ENCODE results near the gene MED15.
"Not testable (repeated sequence)": the region's sequence is repeated elsewhere in the genome, so short reads cannot be mapped to it uniquely, and the experiment has no call there.

MED15 gene

GRCh38 chr22:20470525-20470924, 36.9 kb upstream of the MED15 start:
- H3K36me3 Mint-ChIP-seq (ENCODE audit: insufficient read depth); DNase-seq (ENCODE audit: low spot score in 2 of 2); H3K9me3 Mint-ChIP-seq; H3K27ac Mint-ChIP-seq (ENCODE audit: low read depth); ATAC-seq (replicated peaks; ENCODE audit: extremely low read depth, poor library complexity, severe bottlenecking); H3K4me3 Mint-ChIP-seq; H3K27me3 Mint-ChIP-seq: not testable (repeated sequence)
- H3K4me1 Mint-ChIP-seq = peaks cover 15% of the 10 kb centered on the region

DNA sequence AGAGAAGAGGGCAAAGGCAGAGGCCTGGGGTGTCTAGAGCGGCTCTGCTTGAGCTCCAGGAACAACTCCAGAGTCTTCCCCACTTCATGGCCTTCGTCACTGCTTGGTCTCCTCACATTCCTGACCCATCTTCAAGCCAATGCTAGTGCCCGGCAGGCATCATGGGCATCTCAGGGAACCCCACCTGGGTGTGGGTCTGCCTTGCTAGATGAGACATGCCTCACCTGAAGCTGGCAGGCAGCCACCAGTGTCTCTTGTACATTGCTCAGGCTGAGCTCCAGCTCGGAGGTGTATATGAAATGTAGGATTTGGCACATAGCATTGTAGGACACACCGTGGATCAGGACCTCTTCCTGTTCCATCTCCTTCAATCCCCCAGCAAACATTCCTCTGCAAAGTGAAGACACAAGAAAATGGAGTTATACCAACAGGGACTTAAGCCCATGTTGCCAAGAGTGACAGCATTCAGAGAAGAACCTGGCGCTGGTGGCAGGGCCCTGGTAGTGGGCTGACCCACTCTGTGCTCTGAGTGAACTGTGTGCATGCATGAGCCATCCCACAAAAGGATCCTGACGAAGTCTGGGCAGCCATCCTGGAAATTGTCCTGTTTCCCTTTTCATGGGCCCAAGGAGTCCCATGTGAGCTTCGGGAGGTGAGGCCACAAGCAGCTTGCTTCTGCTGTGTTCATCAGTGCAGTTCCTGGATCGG, 36.1 kb upstream of the MED15 start:
- no peak for DNase-seq (ENCODE audit: low spot score in 2 of 2)
- no peak overlapping the region for H3K27ac Mint-ChIP-seq (ENCODE audit: low read depth)
- ATAC-seq (replicated peaks; ENCODE audit: extremely low read depth, poor library complexity, severe bottlenecking) = no peak
- no peaks in the 10 kb centered on the region for H3K27me3 Mint-ChIP-seq
- peaks cover 7% of the 10 kb centered on the region for H3K36me3 Mint-ChIP-seq (ENCODE audit: insufficient read depth)
- H3K9me3 Mint-ChIP-seq = no peaks in the 10 kb centered on the region
- H3K4me1 Mint-ChIP-seq = peaks cover 11% of the 10 kb centered on the region
- no peak overlapping the region for H3K4me3 Mint-ChIP-seq

- Mint-ChIP-seq H3K4me1 (peaks cover 11% of the 10 kb centered on the region), H3K36me3 (ENCODE audit: insufficient read depth) (peaks cover 7% of the 10 kb centered on the region), H3K4me3 (no peak overlapping the region), H3K27ac (ENCODE audit: low read depth) (peak overlapping the region; percentile 29), H3K9me3 (no peaks in the 10 kb centered on the region), H3K27me3 (no peaks in the 10 kb centered on the region)
- ATAC-seq (replicated peaks; ENCODE audit: extremely low read depth, poor library complexity, severe bottlenecking) (no peak), DNase-seq (ENCODE audit: low spot score in 2 of 2) (no peak)
These were observed 34.6 kb upstream of the MED15 start for GRCh38 chr22:20472629-20473442.

- Mint-ChIP-seq H3K4me1 (peaks cover 6% of the 10 kb centered on the region), H3K27ac (ENCODE audit: low read depth) (no peak overlapping the region), H3K4me3 (no peak overlapping the region), H3K9me3 (no peaks in the 10 kb centered on the region), H3K36me3 (ENCODE audit: insufficient read depth) (peaks cover 3% of the 10 kb centered on the region), H3K27me3 (no peaks in the 10 kb centered on the region)
- ATAC-seq (replicated peaks; ENCODE audit: extremely low read depth, poor library complexity, severe bottlenecking) (no peak), DNase-seq (ENCODE audit: low spot score in 2 of 2) (no peak)
These were observed 32.3 kb upstream of the MED15 start for GRCh38 chr22:20475115-20475436.

DNA sequence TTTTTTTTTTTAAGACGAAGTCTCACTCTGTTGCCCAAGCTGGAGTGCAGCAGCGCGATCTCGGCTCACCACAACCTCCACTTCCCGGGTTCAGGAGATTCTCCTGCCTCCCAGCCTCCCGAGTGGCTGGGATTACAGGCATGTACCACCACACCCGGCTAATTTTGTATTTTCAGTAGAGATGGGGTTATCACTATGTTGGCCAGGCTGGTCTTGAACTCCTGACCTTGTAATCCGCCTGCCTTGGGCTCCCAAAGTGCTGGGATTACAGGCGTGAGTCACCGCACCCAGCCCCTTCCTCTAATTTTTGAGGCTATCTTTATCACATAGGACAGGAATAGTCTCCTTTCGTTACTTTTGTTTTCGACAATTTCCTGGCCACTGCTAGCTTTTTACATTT, 31.8 kb upstream of the MED15 start:
- not testable (repeated sequence) for H3K27ac Mint-ChIP-seq (ENCODE audit: low read depth); H3K4me3 Mint-ChIP-seq; H3K36me3 Mint-ChIP-seq (ENCODE audit: insufficient read depth); H3K4me1 Mint-ChIP-seq; H3K9me3 Mint-ChIP-seq; H3K27me3 Mint-ChIP-seq; DNase-seq (ENCODE audit: low spot score in 2 of 2); ATAC-seq (replicated peaks; ENCODE audit: extremely low read depth, poor library complexity, severe bottlenecking)

DNA sequence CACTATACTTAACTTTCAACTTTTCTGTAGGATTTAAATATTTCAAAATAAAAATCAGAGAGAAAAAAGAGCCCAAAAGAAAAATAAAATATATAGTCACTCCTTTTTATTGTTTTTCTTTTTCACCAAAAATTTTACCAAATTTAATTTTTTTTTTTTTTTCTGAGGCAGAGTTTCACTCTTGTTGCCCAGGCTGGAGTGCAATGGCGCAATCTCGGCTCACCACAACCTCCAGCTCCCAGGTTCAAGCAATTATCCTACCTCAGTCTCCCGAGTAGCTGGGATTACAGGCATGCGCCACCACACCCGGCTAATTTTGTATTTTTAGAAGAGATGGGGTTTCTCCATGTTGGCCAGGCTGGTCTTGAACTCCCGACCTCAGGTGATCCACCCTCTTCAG, 29.4 kb upstream of the MED15 start:
- H3K27ac Mint-ChIP-seq (ENCODE audit: low read depth); H3K36me3 Mint-ChIP-seq (ENCODE audit: insufficient read depth); ATAC-seq (replicated peaks; ENCODE audit: extremely low read depth, poor library complexity, severe bottlenecking); H3K4me3 Mint-ChIP-seq; DNase-seq (ENCODE audit: low spot score in 2 of 2); H3K27me3 Mint-ChIP-seq; H3K9me3 Mint-ChIP-seq: not testable (repeated sequence)
- peaks cover 11% of the 10 kb centered on the region for H3K4me1 Mint-ChIP-seq

DNA sequence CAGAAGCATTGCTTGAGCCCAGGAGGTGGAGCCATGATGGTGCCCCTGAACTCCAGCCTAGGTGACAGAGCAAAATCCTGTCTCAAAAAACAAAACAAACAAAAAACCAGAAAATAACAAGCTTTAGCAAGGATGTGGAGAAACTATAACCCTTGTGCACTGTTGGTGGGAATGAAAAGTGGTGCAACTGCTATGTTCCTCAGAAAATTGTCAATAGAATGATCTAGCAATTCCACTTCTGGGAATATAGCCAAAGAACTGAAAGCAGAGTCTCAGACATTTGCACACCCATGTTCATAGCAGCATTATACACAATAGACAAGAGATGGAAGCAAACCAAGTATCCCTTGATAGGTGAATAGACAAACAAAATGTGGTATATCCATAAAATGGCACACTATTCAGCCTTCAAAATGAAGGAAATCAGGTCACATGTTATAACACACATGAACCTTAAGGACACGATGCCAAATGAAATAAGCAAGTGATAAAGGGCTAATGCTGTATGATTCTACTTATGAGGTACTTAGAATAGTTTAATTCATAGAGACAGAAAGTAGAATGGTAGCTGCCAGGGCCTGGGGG, 27.7 kb upstream of the MED15 start:
- ATAC-seq (replicated peaks; ENCODE audit: extremely low read depth, poor library complexity, severe bottlenecking) = no peak
- Mint-ChIP-seq H3K4me1 (peaks cover 14% of the 10 kb centered on the region), H3K27me3 (no peaks in the 10 kb centered on the region), H3K36me3 (ENCODE audit: insufficient read depth) (peaks cover 10% of the 10 kb centered on the region), H3K9me3 (no peaks in the 10 kb centered on the region), H3K27ac (ENCODE audit: low read depth) (no peak overlapping the region), H3K4me3 (no peak overlapping the region)
- no peak for DNase-seq (ENCODE audit: low spot score in 2 of 2)

DNA sequence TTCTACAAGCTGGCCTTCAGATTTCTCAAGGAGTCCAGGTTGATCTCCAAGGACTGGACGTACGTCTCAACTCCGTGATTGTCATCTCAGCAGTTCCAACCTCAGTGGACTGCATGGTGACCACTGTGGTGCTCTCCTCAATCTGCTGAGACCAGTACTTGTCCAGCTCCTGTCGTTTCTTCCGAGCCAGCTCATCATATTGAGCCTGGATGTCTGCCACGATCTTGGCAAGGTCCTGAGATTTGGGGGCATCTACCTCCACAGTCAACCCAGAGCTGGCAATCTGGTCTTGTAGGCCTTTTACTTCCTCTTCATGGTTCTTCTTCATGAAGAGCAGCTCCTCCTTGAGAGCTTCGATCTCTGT, 24.3 kb upstream of the MED15 start:
- not testable (repeated sequence) for H3K9me3 Mint-ChIP-seq; ATAC-seq (replicated peaks; ENCODE audit: extremely low read depth, poor library complexity, severe bottlenecking); H3K4me3 Mint-ChIP-seq; H3K27ac Mint-ChIP-seq (ENCODE audit: low read depth); H3K27me3 Mint-ChIP-seq; DNase-seq (ENCODE audit: low spot score in 2 of 2)
- H3K36me3 Mint-ChIP-seq (ENCODE audit: insufficient read depth) = peaks cover 12% of the 10 kb centered on the region
- peaks cover 34% of the 10 kb centered on the region for H3K4me1 Mint-ChIP-seq

DNA sequence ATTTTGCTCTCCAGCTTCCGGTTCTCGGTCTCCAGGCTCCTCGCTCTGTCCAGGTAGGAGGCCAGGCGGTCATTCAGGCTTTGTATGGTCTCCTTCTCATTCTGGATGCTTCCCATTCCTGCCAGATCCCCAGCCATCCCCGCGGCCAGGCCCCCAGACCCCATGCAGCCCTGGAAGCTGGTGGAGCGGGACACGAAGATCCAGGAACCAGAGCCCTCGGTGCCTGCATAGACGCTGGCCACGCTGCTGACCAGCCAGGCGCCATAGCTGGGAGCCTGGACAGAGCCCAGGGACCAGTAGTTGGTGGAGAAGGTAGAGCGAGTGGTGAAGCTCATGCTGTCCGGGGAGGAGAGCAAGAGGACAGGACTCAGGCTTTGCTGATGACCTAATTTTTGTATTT, 23.6 kb upstream of the MED15 start:
- Mint-ChIP-seq H3K9me3 (no peaks in the 10 kb centered on the region), H3K36me3 (ENCODE audit: insufficient read depth) (peaks cover 12% of the 10 kb centered on the region)
- no peak for ATAC-seq (replicated peaks; ENCODE audit: extremely low read depth, poor library complexity, severe bottlenecking)

GRCh38 chr22:20484948-20485683, 22.3 kb upstream of the MED15 start:
- Mint-ChIP-seq H3K27me3 (no peaks in the 10 kb centered on the region), H3K4me3 (no peak overlapping the region), H3K4me1 (peaks cover 47% of the 10 kb centered on the region), H3K9me3 (no peaks in the 10 kb centered on the region), H3K36me3 (ENCODE audit: insufficient read depth) (peaks cover 14% of the 10 kb centered on the region), H3K27ac (ENCODE audit: low read depth) (no peak overlapping the region)
- DNase-seq (ENCODE audit: low spot score in 2 of 2) (no peak), ATAC-seq (replicated peaks; ENCODE audit: extremely low read depth, poor library complexity, severe bottlenecking) (no peak)

More for the DNA sequence above, 23.6 kb upstream of the MED15 start:
- no peak for DNase-seq (ENCODE audit: low spot score in 2 of 2)
- Mint-ChIP-seq H3K27me3 (no peaks in the 10 kb centered on the region), H3K4me1 (peaks cover 41% of the 10 kb centered on the region), H3K27ac (ENCODE audit: low read depth) (no peak overlapping the region), H3K4me3 (no peak overlapping the region)

DNA sequence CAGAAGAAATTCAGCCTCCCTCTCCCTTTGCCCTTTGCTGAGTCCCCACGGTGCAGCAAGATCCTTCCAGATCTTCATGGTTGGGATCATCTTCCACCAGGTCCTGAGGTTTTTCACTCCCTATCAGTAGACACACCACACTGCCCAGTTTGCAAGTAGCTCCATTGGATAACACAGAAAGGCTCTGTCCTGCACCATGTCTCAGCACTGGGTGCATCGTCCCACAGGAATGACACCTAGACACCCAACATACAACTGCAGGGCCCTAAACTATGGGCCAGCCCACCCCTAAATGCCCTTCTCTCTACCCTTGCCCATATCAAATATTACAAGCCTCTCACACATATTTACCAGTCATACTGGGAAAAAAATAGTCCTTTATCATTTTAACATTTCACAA, 21.2 kb upstream of the MED15 start:
- no peaks in the 10 kb centered on the region for H3K9me3 Mint-ChIP-seq
- H3K4me1 Mint-ChIP-seq = peaks cover 57% of the 10 kb centered on the region
- H3K27ac Mint-ChIP-seq (ENCODE audit: low read depth) = no peak overlapping the region
- H3K27me3 Mint-ChIP-seq = no peaks in the 10 kb centered on the region
- DNase-seq (ENCODE audit: low spot score in 2 of 2) (no peak), ATAC-seq (replicated peaks; ENCODE audit: extremely low read depth, poor library complexity, severe bottlenecking) (no peak)
- H3K36me3 Mint-ChIP-seq (ENCODE audit: insufficient read depth) = peaks cover 14% of the 10 kb centered on the region
- no peak overlapping the region for H3K4me3 Mint-ChIP-seq

DNA sequence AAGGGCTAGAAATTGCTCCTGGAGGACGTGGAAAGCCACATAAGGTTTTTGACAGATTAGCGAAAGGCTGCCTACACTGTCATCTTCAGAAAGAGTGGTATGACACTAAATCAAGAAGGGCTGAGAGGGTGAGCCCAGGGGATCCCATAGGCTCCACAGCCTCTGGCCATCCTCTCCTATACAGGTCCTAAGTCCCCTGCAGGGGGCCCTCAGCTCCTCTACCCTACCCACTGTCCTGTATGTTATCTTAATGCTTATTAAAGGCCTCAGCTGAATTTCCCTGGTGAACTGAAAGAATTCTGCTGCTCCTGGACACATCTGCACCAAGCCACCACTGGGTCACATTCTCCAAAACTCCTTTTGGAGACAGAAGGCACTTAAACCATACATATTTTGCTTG, 19.7 kb upstream of the MED15 start:
- ATAC-seq (replicated peaks; ENCODE audit: extremely low read depth, poor library complexity, severe bottlenecking) (no peak), DNase-seq (ENCODE audit: low spot score in 2 of 2) (no peak)
- H3K27me3 Mint-ChIP-seq = no peaks in the 10 kb centered on the region
- H3K9me3 Mint-ChIP-seq = no peaks in the 10 kb centered on the region
- peaks cover 14% of the 10 kb centered on the region for H3K36me3 Mint-ChIP-seq (ENCODE audit: insufficient read depth)
- peaks cover 66% of the 10 kb centered on the region for H3K4me1 Mint-ChIP-seq
- H3K27ac Mint-ChIP-seq (ENCODE audit: low read depth) = no peak overlapping the region
- no peak overlapping the region for H3K4me3 Mint-ChIP-seq

Data from central memory CD8-positive, alpha-beta T cell (primary cell).